Endodermal cell (in vitro differentiated cells): Measurements from ENCODE around the gene SPHK1. TPM values are rescaled to one million over a fixed set of nuclear protein-coding genes. Genes with fewer than 3 reads are reported as not detected.

Experiments
- DNase-seq: peaks from one replicate; pipeline ENCODE4 v3.0.0-alpha.2; 2017
- H3K27ac ChIP-seq: 2 replicates; pipeline ENCODE4 v1.5.1; 2013; ENCODE audit warnings: mild to moderate bottlenecking, low read depth, low read length, moderate library complexity
- H3K27me3 ChIP-seq: 2 replicates; pipeline ENCODE4 v1.6.1; 2013; ENCODE audit warnings: mild to moderate bottlenecking, low read length, moderate library complexity; ENCODE audit not compliant: insufficient read depth, control insufficient read depth, poor library complexity, severe bottlenecking
- H3K36me3 ChIP-seq: 2 replicates; pipeline ENCODE4 v1.7.0; 2013; ENCODE audit warnings: mild to moderate bottlenecking, low read length, moderate library complexity; ENCODE audit not compliant: control insufficient read depth, insufficient read depth
- H3K4me1 ChIP-seq: one replicate; pipeline ENCODE4 v1.7.0; 2013; ENCODE audit warnings: low read length; ENCODE audit not compliant: control insufficient read depth, insufficient read depth
- H3K4me3 ChIP-seq: 2 replicates; pipeline ENCODE4 v1.5.1; 2013; ENCODE audit warnings: mild to moderate bottlenecking, low read length, moderate library complexity
- H3K9ac ChIP-seq: 2 replicates; pipeline ENCODE4 v1.6.1; 2013; ENCODE audit warnings: mild to moderate bottlenecking, low read length, moderate library complexity; ENCODE audit not compliant: poor library complexity, severe bottlenecking; ENCODE audit errors: extremely low read depth
- H3K9me3 ChIP-seq: 2 replicates; pipeline ENCODE4 v1.6.1; 2013; ENCODE audit warnings: mild to moderate bottlenecking, low read length, moderate library complexity; ENCODE audit not compliant: control insufficient read depth
- H3K27ac Mint-ChIP-seq: 2 replicates; pipeline ENCODE4 v1.8.0; 2020; ENCODE audit warnings: mixed read lengths
- H3K27me3 Mint-ChIP-seq: 2 replicates; pipeline ENCODE4 v1.8.0; 2021; ENCODE audit warnings: mild to moderate bottlenecking, mixed read lengths; ENCODE audit not compliant: insufficient read depth
- H3K36me3 Mint-ChIP-seq: 2 replicates; pipeline ENCODE4 v1.8.0; 2020; ENCODE audit warnings: low read depth, mixed read lengths
- H3K4me1 Mint-ChIP-seq: 2 replicates; pipeline ENCODE4 v1.8.0; 2020; ENCODE audit warnings: mixed read lengths
- H3K4me3 Mint-ChIP-seq: 2 replicates; pipeline ENCODE4 v1.8.0; 2020; ENCODE audit warnings: mild to moderate bottlenecking, moderate library complexity, mixed read lengths
- H3K9me3 Mint-ChIP-seq: 2 replicates; pipeline ENCODE4 v1.8.0; 2020; ENCODE audit warnings: mild to moderate bottlenecking, mixed read lengths
- WGBS, 2 experiments: methylation state at CpG; one replicate each; pipeline versions ENCODE4 v1.1.5 to v1.1.7; 2013; ENCODE audit warnings: missing lambda C conversion rate in 2 of 2, mixed read lengths in 1 of 2; ENCODE audit not compliant: insufficient coverage in 1 of 2, insufficient read length in 1 of 2; 5-methylcytosine and 5-hydroxymethylcytosine counted together
- total RNA-seq, 2 donors: library from RNA; stranded (reverse); fragmentation: NEBNext Ultra II Directional in 1 of 2; extraction: Animal tissue kit (Norgen Biotek cat#: 25700) in 1 of 2; gene quantifications; 2 replicates in 1 of 2; 3 replicates in 1 of 2; pipeline ENCODE4 v1.2.1, GENCODE V29; 2021
- TF ChIP-seq, protein P1 (sequence below): fragments of 200-600 bp; sonication (generic); conservative IDR thresholded peaks from 2 replicates; pipeline ENCODE4 v1.5.0; 2021; ENCODE audit warnings: antibody characterized with exemption, mild to moderate bottlenecking

SPHK1 gene
- total RNA-seq, 2 donors from 2014 or later, result 1.5 to 1.8 TPM

DNA sequence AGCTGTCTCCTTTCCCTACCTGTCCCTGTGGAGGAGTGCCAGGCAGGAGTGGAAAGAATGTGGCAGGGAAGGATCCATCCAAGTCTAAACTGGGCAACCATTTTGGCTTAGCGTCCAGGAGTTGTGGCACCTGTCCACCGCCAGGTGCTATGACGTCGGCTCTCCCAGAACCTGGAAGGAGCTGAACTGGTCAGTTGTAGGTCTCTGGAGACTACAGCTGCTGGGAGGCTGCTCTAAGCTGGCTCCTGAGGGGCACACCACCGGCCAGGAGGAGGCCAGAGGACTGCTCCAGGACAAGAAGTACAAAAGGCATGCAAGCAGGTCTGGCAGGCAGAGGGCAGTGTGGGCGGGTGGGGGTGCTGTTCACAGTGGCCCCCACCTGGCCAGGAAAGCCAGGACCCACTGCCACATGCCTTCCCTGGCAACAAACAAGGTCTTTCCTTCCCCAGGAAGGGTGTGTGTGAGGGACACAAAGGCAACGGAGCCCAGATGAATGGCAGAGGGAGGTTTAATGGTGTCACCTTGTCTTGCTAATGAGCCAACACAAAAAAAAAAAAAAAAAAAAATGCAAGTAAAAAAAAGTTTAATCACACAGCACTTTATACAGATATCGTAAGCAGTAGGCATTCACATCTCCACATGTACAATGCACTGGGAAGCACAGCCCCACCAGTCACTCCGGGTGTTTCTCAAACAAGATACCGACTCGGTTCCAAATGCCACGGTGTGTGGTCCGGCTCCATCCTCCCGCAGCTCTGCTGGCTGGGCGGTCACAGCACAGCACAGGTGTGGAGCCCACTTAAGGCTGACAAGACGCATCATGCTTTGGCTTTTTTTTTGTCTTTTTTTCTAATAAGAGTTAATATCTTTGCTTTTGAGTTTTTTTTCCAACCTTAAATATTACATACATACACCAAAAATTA, 4.8 kb downstream of the SPHK1 start:
- Histone ChIP-seq H3K36me3 (peaks cover 20% of the 10 kb centered on the region), H3K4me1 (no peaks in the 10 kb centered on the region), H3K27me3 (peaks cover 22% of the 10 kb centered on the region), H3K27ac (no peak overlapping the region), H3K4me3 (no peak overlapping the region), H3K9ac (no peak overlapping the region), H3K9me3 (no peaks in the 10 kb centered on the region)
- DNase-seq, result peak; percentile 76
- Mint-ChIP-seq H3K36me3 (peaks cover 36% of the 10 kb centered on the region), H3K27me3 (peaks cover 25% of the 10 kb centered on the region), H3K4me1 (no peaks in the 10 kb centered on the region), H3K27ac (peak overlapping the region; percentile 75), H3K9me3 (no peaks in the 10 kb centered on the region), H3K4me3 (no peak overlapping the region)
- TF ChIP-seq, protein P1, sequence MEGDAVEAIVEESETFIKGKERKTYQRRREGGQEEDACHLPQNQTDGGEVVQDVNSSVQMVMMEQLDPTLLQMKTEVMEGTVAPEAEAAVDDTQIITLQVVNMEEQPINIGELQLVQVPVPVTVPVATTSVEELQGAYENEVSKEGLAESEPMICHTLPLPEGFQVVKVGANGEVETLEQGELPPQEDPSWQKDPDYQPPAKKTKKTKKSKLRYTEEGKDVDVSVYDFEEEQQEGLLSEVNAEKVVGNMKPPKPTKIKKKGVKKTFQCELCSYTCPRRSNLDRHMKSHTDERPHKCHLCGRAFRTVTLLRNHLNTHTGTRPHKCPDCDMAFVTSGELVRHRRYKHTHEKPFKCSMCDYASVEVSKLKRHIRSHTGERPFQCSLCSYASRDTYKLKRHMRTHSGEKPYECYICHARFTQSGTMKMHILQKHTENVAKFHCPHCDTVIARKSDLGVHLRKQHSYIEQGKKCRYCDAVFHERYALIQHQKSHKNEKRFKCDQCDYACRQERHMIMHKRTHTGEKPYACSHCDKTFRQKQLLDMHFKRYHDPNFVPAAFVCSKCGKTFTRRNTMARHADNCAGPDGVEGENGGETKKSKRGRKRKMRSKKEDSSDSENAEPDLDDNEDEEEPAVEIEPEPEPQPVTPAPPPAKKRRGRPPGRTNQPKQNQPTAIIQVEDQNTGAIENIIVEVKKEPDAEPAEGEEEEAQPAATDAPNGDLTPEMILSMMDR, result peak; percentile 33
- 93% methylated on average over 12 to 14 of the region's 16 CpGs for WGBS, 2 experiments

DNA sequence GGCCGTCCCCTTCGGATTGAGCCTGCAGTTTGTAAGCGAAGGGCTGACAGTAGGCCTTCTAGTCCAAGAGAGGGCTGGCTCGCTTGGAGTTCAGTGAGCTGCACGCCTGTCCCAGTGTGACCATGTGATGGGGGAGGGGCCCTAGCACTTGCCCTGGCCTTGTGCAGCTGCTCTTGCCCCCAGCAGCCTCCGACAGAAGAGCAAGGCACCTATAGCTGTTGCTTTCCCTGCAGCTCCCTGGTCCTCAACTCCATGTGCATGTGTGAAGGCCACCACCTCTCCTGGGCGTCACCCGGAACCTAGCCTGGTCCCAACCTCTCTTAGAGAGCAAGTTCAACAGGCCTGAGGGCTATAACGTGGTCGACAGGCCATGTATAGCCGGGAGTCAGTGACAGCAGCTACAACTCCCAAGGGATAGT, 5.6 kb downstream of the SPHK1 start:
- 82 to 88% methylated on average over 8 to 11 of the region's 11 CpGs for WGBS, 2 experiments
- TF ChIP-seq, protein P1, result no peak
- H3K27ac Mint-ChIP-seq, result peak overlapping the region; percentile 55
- Histone ChIP-seq H3K4me3 (no peak overlapping the region), H3K9ac (no peak overlapping the region), H3K4me1 (no peaks in the 10 kb centered on the region), H3K9me3 (no peaks in the 10 kb centered on the region), H3K36me3 (peaks cover 24% of the 10 kb centered on the region), H3K27ac (no peak overlapping the region), H3K27me3 (peaks cover 15% of the 10 kb centered on the region)
- H3K36me3 Mint-ChIP-seq, result peaks cover 39% of the 10 kb centered on the region
- H3K27me3 Mint-ChIP-seq, result peaks cover 23% of the 10 kb centered on the region
- no peaks in the 10 kb centered on the region for H3K4me1 Mint-ChIP-seq
- H3K4me3 Mint-ChIP-seq, result no peak overlapping the region
- no peaks in the 10 kb centered on the region for H3K9me3 Mint-ChIP-seq
- no peak for DNase-seq

DNA sequence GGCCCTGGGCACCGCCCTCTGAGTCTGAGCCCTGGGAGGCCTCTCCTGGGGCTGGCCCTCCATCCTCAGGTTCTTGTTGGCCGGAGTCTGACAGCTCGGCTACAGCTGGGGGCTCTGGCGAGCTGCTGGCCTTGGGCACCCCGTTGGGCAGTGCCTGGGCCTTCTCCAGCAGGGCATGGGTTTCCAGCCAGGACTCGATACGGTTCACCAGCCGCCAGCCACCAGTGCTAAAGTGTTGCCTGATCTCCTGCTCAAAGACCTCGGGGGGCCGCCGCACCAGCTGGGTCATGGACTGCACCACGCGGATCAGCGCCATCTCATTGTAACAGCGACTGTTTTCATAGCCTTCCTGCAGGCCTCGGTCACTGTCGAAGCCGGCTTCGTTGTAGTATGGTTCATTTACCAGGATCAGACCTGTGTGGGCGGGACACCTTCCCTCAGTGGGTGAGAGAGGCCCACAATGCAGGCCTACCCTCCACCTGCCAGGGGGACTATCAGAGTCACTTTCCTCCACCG, 6.8 kb downstream of the SPHK1 start:
- Mint-ChIP-seq H3K27me3 (peaks cover 11% of the 10 kb centered on the region), H3K36me3 (peaks cover 47% of the 10 kb centered on the region), H3K9me3 (no peaks in the 10 kb centered on the region), H3K4me3 (no peak overlapping the region), H3K27ac (no peak overlapping the region), H3K4me1 (no peaks in the 10 kb centered on the region)
- no peaks in the 10 kb centered on the region for H3K9me3 ChIP-seq
- H3K36me3 ChIP-seq, result peaks cover 33% of the 10 kb centered on the region
- H3K4me3 ChIP-seq, result no peak overlapping the region
- H3K27me3 ChIP-seq, result peaks cover 3% of the 10 kb centered on the region
- no peak for DNase-seq
- TF ChIP-seq, protein P1, result no peak
- no peak overlapping the region for H3K27ac ChIP-seq
- WGBS, 2 experiments, result 95 to 99% methylated on average over 18 to 21 of the region's 21 CpGs
- no peaks in the 10 kb centered on the region for H3K4me1 ChIP-seq
- no peak overlapping the region for H3K9ac ChIP-seq
